Measurements from ENCODE around the gene AGMO. TPM values are rescaled to one million over a fixed set of nuclear protein-coding genes. Genes with fewer than 3 reads are reported as not detected.

The AGMO gene
- total and polyA plus RNA-seq, 2 of the 8 experiments (the other 6 are each of a cell fraction or from before 2014, with no cell fraction given): 0.22 to 0.45 TPM

DNA sequence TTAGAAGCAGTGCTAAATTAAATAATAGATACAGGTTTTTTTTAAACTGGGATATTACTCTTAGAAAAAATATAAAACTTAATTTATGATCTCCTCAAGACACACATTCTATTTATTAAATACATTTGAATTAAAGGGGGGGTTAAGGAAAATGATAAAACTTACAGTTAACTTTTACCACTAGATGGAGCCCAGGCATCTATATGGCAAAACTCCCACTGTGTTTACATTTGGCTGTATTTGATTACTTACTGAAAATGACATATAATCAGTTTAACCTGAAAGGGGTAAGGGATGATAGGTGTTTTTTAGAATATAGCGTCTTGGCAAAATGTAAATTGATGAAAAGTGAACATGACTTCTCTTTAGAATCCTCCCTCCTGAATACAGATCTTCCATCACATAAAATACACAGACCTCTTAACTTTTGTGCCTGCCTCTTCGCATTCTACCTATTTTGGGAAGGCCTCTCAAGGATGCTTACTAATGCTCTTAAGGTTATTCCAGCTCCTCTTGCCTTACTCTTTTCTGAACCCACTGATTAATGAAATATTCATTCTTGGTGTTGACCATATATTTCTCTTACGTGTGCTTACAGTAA is 235.7 kb downstream of the AGMO start:
- WGBS, 2 experiments (ENCODE audit: extremely low coverage in 1 of 2, insufficient coverage in 1 of 2, insufficient read length in 1 of 2, insufficient replicate concordance in 2 of 2, low coverage in 1 of 2, low lambda C conversion rate in 2 of 2, missing lambda C conversion rate in 1 of 2): 68% methylated on average over 3 of the region's 3 CpGs; no CpG with 5 or more reads in 1 of the 2 experiments
- no peaks in the 10 kb centered on the region for H3K27me3 ChIP-seq (replicated peaks in 1 of 4; ENCODE audit: control insufficient read depth in 3 of 4, extremely low read depth in 1 of 4, insufficient read depth in 3 of 4, low read length in 3 of 4)
- FAIRE-seq (no peak), DNase-seq (ENCODE audit: low read depth in 1 of 2, low spot score in 2 of 2) (no peak)
- no peaks in the 10 kb centered on the region; a peak in 1 of 8 replicates for H3K36me3 ChIP-seq (ENCODE audit: control insufficient read depth in 2 of 4, insufficient read depth in 4 of 4, low read length in 3 of 4)
- H3K27ac ChIP-seq (ENCODE audit: low read depth, low read length): no peak overlapping the region
- no peak overlapping the region for H2AK5ac ChIP-seq (ENCODE audit: low read depth, low read length)
- H2BK12ac ChIP-seq (ENCODE audit: low read depth, low read length): no peak overlapping the region
- H2BK20ac ChIP-seq (ENCODE audit: low read length): no peak overlapping the region
- no peak overlapping the region for H4K8ac ChIP-seq (ENCODE audit: extremely low read depth, insufficient read depth, low read length)
- no peaks in the 10 kb centered on the region for H3K4me1 ChIP-seq (replicated peaks in 1 of 4; ENCODE audit: control insufficient read depth in 3 of 4, insufficient read depth in 4 of 4, low read length in 3 of 4)
- POLR2A ChIA-PET (ENCODE audit: partially characterized antibody): no interaction called here
- H2BK5ac ChIP-seq (ENCODE audit: low read depth, low read length): no peak overlapping the region
- H3K56ac ChIP-seq (replicated peaks; ENCODE audit: insufficient read length, low read depth, low read length): no peak overlapping the region
- no peak overlapping the region for H2BK120ac ChIP-seq (replicated peaks; ENCODE audit: low read depth, low read length)
- no peak overlapping the region for H3K4me2 ChIP-seq (ENCODE audit: insufficient read depth in 1 of 2, low read depth in 2 of 2, low read length in 2 of 2)
- H3K79me1 ChIP-seq (ENCODE audit: low read depth, low read length): no peaks in the 10 kb centered on the region
- TF ChIP-seq CBX8 (IDR thresholded peaks at IDR 0.05; ENCODE audit: borderline replicate concordance, low read depth, low read length) (no peak), RXRA (IDR thresholded peaks at IDR 0.05; ENCODE audit: insufficient read depth, low read depth, low read length) (no peak), SIN3A (conservative IDR thresholded peaks at IDR 0.05 in 1 of 2, IDR thresholded peaks at IDR 0.05 in 1 of 2; ENCODE audit: low read depth in 1 of 2, low read length in 2 of 2) (no peak), RAD21 (IDR thresholded peaks at IDR 0.05 in 1 of 2, conservative IDR thresholded peaks at IDR 0.05 in 1 of 2; ENCODE audit: low read depth in 2 of 2, low read length in 2 of 2) (peak; percentile 62 to 75), KDM5A (IDR thresholded peaks at IDR 0.05; ENCODE audit: low read length) (no peak), TEAD4 (IDR thresholded peaks at IDR 0.05; ENCODE audit: low read depth, low read length) (no peak), SIX5 (IDR thresholded peaks at IDR 0.05; ENCODE audit: low read depth, low read length) (no peak), CTCF (IDR thresholded peaks at IDR 0.05; ENCODE audit: control extremely low read depth in 1 of 3, insufficient read depth in 1 of 3, low read depth in 1 of 3, low read length in 3 of 3) (peak in 2 of 3 experiments; percentile 31 to 44; a peak in 2 of 4 replicates), POLR2A (IDR thresholded peaks at IDR 0.05; ENCODE audit: control extremely low read depth in 1 of 2, low read depth in 2 of 2, low read length in 2 of 2) (no peak), SRF (IDR thresholded peaks at IDR 0.05; ENCODE audit: low read depth, low read length) (no peak)
- H3K9ac ChIP-seq (replicated peaks in 1 of 4; ENCODE audit: extremely low read depth in 1 of 4, low read depth in 3 of 4, low read length in 3 of 4): no peak overlapping the region
- no peak overlapping the region for H4K5ac ChIP-seq (ENCODE audit: insufficient read length, low read depth, low read length)
- no peaks in the 10 kb centered on the region for H3K79me2 ChIP-seq (ENCODE audit: control insufficient read depth in 1 of 2, insufficient read depth in 2 of 2, low read length in 2 of 2)
- H3K4ac ChIP-seq (replicated peaks; ENCODE audit: insufficient read length, low read depth, low read length): no peak overlapping the region
- H4K91ac ChIP-seq (replicated peaks; ENCODE audit: insufficient read length, low read length): no peak overlapping the region
- no peak overlapping the region for H3K23ac ChIP-seq (ENCODE audit: insufficient read length)
- H3K23me2 ChIP-seq (ENCODE audit: low read depth, low read length): no peaks in the 10 kb centered on the region; the same call in 1 of the 2 replicates
- no peak overlapping the region for H2BK15ac ChIP-seq (ENCODE audit: low read length)
- H3K14ac ChIP-seq (ENCODE audit: insufficient read length): no peak overlapping the region
- H3K18ac ChIP-seq (ENCODE audit: extremely low read depth, low read length): no peak overlapping the region
- no peaks in the 10 kb centered on the region for H4K20me1 ChIP-seq (replicated peaks in 1 of 2; ENCODE audit: control insufficient read depth in 1 of 2, insufficient read depth in 2 of 2, low read length in 2 of 2)
- CTCF ChIA-PET (ENCODE audit: partially characterized antibody): interaction anchor here (0.8 to 2.1 kb wide), 9 partner anchors 11 to 745 kb away, joined by 3 to 7 read pairs (median 5); no protein-coding TSS in a partner anchor
- no peak overlapping the region for H2AFZ ChIP-seq (ENCODE audit: low read length)
- 0 out of 4 replicates have a peak, but pooled peaks cover 0 to 8% of the 10 kb centered on the region in 2 experiments for H3K9me3 ChIP-seq (ENCODE audit: insufficient read depth in 2 of 2, low read depth in 1 of 2, low read length in 1 of 2)
- no peak overlapping the region for H3K4me3 ChIP-seq (ENCODE audit: extremely low read depth in 1 of 4, insufficient read depth in 2 of 4, low read depth in 3 of 4, low read length in 4 of 4)
